ENCODE data around the gene SCOC.

Gene SCOC

DNA sequence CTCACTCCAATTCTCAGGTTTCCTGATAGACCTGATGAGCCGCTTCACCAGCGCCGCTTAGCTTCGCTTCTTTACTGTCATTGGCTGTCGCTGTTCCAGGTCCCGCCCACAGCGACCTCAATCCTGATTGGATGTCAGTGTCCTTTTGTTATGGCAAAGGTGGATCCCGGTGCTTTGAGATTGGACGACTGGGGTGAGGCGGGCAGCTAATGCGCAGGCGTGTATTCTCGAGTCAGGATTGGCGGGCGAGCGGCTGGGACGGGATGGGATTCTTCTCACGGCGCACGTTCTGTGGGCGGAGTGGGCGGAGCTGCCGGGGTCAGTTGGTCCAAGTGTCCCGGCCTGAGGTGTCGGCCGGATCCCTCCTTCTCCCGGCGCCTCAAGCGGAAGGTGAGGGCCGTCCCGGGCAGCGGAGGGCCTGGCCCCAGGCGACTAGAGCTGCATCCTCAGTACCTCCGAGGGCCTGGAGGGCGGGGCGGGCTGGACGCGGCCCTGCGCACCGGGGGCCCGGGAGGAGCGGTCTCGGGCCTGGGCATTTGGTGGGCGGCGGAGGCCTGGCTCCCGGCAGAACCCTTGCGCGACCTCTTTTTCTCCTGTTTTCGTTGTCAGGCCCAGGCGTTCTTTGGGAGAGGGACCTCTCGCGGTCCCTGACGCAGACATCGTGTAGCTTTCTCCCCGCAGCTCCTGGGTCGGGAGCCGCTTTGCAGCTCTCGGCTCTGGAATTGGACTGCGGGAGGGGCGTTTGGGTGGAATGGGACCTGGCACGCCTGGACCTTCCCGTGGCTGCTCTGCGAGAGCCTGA, at the start of gene SCOC:
Gene SCOC (plus strand): TSS at position 319 of the 802 bp plus-strand sequence. CDS start 5,525 bp downstream, outside the sequence.
- peak; percentile 97 for DNase-seq (ENCODE audit: low spot score)

DNA sequence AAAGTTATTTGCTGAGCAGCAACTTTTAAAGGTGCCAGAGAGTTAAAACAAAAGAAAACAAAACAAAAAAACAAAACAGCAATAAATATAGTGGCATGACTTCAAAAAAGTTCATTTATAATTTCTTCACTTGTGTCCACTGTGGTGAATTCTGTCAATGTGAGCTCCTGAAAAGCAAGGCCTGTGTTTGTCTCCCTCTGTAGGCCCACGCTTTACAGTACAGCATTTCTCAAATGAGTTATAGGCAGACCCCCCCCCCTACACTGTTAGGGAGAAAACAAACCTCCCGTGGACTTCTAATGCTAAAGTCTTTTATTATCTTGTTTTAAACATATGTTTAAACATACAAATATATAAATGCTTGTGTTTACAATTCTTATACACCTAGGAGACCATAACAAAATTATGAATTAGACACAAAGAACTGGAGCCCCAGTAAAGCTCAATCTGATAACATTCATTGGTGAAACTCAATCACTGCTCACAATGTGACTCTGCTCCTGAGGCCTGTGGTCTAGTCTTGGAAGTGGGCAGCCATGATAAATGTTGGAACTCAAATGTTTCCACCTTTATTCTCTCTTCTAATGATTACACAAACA, 47.0 kb upstream of the SCOC start:
- DNase-seq (ENCODE audit: low spot score) = no peak

DNA sequence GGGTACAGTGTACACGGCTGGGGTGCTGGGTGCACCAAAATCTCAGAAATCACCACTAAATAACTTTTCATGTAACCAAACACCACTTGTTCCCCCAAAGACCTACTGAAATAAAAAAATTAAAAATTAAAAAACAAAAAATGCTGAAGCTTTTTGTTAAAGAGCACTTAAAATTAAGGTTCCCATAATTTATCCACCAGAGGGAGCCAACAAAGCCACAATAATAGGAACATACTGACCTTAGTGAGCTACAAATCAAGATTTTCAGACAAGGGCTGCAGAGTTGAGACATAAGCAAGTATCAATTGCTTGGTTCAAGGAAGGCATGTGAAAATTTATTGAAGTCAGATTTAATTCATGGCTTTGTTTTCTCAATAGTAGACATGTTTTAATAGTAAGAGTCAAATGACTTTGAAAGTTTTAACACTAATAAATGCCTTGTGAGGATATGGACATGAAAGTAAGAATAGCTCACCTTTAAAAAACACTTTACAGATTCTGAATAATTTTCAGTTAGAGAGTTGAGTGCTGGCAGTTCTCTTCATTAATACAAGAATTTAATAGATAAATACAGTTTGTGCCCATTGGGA, 43.0 kb upstream of the SCOC start:
- no peak for DNase-seq (ENCODE audit: low spot score)

DNA sequence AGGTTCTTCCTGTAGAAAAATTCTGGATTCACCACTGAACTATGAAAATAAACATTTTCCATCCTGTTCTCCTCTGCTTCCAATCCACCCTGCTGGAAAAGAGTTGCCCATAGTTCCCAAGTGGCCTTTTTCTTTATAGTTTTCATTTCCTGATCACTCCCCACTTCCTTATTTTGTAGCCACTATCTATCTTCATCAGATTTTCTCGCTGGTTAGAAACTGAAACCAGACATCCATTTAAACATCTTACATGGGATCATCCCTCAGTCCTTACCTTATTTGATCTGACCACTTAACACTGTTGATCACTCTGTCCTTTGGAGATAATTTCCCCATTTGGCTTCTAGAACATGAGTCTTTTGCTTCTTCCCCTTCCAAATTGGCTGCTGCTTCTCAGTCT, 42.2 kb upstream of the SCOC start:
- DNase-seq (ENCODE audit: low spot score) = no peak

DNA sequence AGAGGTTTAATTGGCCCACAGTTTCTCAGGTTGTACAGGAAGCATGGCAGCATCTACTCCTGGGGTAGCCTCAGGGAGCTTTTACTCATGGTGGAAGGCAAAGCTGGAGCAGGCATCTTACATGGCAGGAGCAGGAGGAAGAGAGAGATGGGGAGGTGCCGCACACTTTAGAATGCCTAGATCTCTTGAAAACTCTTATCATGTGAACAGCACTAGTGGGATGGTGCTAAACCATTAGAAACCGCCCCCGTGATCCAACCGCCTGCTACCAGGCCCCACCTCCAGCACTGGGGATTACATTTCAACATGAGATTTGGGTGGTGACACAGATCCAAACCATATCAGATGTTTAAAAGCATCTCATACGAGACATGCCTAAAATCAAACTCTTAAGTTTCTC, 41.6 kb upstream of the SCOC start:
- DNase-seq (ENCODE audit: low spot score) = no peak

DNA sequence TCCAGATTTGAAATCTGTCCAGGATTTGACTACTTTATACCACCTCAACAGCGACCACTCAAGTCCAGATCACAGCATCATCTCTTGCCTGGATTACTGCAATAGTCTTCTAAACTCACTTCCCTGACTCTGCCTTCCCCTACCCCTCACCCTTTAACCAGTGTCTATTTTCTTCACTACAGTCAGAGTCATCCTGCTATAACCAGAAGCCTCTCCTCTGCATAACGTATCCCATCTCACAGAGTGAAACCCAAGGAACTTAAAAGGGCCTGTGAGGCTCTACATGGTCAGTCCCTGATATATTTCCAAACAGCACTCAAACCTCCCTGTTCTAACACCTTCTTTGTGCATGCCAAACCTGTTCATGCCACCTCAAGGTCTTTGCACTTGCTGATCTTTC, 40.7 kb upstream of the SCOC start:
- no peak for DNase-seq (ENCODE audit: low spot score)

DNA sequence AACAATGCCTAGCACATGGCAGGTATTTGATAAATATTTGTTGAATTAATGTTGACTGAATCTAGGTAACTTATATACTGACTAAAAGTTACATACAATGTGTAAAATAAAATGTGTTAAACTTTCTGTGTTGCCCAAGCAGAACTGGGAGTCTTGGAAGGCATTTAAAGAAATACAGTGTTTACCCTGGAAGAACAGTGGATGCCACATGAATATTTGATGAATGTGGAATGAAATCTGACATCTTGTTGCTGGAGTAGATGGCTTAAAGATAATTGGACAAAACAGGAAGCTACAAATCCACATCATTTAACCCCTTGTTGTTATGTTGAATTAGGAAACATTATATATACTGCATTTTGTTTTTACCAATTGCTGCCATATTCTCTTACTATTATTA, 39.9 kb upstream of the SCOC start:
- no peak for DNase-seq (ENCODE audit: low spot score)

DNA sequence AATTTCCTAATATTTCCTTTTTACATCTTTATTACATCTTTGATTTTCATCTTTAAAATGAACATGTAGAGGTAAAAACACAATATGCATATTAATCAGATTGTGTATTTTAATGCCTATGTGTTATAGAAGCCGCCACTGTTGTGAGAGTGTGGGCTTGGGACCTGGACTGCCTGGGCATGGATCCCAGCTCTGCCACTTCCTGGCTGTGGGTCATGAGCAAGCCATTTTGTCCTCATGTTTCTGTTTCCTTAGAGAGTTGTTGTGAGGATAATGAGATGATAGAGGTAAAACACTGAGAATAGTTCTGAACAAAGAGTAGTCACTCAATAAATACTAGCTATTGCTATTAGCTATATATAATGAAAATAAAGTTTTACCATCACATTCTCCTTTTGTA, 38.4 kb upstream of the SCOC start:
- no peak for DNase-seq (ENCODE audit: low spot score)

DNA sequence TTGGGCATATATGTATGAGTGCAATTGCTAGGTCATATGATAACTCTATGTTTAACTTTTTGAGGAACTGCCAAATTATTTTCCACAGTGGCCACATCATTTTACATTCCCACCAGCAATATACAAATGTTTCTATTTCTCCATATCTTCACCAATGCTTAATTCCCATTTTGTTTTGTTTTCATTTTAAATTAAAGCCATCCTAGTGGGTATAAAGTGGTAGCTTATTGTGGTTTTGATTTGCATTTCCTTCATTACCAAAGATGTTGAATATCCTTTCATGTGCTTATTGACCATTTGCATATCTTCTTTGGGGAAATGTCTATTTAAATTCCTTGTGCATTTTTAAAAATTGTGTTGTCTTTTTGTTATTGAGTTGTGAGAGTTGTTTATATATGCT, 36.7 kb upstream of the SCOC start:
- DNase-seq (ENCODE audit: low spot score) = no peak

DNA sequence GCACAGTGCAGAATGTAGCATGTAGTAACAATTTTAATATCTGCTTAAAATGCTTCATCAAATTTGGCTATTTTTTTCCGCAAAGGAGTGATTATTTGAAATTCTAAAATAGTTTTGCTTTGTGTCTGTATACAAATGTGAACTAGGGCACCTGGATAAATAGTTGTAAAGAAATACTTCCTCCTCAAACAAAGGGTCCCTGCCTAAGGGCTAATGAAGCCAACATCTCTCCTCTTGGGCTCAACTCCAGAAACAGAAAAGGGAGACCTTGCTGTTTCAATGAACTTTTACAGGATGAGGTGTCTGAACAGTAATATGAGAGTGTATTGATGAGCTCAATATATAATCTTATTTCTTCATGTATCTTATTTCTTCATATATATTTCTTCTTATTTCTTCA, 30.8 kb upstream of the SCOC start:
- no peak for DNase-seq (ENCODE audit: low spot score)

DNA sequence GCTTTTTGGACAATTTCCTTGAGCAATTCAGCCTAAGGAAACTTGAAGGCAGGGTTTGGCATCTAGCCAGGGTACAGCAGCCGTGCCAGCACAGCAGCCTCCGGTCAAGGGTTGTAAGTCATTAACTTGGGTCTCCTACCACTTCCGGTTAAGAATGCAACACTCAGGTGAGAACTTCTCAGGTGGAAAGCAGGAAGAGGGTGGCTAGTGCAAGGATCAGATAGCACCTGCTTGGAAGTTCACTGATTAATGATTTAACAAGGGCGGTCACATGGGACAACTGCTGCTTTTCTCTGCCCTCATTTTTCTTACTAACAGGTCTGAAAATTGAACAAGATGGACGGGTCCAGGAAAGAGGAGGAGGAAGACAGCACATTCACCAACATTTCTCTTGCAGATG, 30.1 kb upstream of the SCOC start:
- no peak for DNase-seq (ENCODE audit: low spot score)

DNA sequence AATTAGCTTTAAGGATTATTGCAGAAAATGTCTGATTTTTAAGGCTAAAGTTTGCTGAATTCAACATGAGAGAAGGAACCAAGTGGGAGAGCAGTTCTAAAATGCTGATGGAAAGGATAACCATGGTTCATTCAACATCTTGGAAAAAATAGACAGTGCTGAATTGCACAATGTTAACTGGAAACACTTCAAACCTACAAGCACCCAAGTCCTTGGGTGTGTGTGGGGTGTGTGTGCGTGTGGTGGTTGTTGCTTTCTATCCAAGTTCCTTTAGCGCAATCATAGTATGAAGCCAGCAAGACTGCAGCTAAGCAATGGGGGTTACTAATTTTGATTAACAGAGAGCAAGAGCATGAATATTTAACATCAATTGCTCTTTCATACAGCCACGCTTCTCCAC, 29.3 kb upstream of the SCOC start:
- no peak for DNase-seq (ENCODE audit: low spot score)

DNA sequence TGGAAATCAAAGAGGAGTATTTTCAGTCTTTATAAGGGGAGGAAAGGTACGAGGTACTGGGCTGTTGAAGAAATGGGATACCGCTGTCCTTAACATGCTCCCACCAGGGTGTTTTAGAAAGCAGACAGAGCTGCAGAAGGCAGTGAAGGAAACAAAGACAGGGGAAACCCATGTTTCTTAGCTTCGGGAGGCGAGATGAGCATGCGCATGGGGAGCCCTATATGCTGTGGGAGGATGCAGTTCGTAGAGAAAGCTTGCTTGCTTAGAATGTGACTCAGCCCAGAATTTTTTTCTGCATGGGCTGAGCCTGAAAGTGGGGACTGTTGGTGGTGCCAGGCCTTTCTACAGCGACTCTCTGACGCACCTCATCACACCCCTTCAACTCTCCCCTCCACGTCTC, 28.8 kb upstream of the SCOC start:
- no peak for DNase-seq (ENCODE audit: low spot score)

DNA sequence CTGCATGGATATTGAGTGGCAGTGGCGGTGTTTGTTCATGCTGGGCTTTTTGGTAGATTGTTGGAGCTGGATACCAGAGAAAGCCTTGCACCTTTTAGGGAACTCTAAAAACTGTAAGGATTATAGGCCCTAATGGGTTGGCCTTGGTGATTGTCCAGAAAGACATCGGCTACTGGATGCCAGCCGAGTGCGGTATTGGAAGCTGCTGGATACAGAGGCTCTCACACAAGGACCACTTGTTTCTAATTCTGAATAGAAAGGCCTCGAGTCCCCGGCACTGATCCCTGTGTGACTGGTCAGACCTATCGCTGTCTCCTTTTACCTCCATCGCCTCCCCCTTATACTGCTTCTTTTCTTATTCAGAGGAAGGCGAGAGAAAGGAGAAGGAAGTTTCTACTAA, 27.3 kb upstream of the SCOC start:
- DNase-seq (ENCODE audit: low spot score) = no peak

DNA sequence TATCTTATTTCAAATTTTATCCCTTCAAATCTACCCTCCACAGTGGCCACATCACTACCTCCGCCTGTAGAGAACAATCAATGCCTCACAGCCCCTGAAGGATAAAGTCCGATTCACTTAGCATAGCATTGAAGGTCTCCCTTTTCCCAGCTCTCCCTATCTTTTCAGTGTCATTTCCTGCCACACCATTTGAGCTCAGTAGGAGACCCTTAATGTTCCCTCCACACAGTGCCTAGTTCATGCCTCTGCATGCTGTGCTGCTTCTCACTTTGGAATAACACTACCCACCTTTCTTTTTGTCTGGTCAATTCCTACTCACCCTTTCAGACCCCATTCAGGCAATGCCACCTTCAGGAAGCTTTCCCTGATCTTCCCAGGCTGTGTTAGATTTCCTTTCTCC, 23.6 kb upstream of the SCOC start:
- DNase-seq (ENCODE audit: low spot score) = no peak

DNA sequence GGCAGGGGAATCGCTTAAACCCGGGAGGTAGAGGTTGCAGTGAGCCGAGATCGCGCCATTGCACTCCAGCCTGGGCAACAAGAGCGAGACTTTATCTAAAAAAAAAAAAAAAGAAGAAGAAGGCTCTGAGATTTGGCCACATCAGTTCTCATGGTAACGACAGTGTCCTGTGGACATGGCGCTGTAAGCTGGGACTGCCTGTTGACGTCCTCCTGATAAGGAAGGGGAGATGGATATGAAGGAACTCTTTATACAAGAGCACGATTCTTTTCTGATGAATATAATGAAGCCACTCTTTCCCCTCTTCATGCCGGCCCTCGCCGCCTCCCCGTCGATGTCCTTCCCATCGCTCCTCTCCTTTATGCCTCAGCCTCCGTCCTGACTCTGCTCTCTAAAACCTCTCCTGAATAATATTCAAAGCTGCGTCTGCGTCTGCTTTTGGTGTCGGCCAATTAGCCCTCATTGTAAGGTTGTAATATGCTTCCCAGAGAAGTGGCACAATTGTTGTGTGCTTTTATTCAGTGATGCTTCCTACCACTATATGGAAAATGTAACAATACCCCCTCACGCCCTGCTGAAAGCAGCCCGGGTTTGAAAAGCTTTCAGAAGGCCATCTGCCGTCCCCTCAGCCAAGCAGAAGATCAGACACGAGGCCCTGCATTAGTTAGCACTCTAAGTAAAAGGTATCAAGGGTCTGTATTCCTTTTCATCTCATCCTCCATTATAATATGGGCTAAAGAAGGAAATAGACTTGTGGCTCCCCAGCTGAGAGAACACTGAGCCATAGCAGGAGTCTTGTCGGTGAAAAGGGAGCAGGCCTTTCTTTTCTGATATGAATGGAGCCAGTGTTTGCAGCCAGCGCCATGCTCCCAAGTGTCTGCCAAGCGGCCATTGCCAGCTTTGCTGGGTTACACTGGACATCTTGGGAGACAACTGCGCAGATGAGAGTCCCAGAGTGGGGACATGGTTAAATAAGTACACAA, 22.1 kb upstream of the SCOC start:
- no peak for DNase-seq (ENCODE audit: low spot score)

DNA sequence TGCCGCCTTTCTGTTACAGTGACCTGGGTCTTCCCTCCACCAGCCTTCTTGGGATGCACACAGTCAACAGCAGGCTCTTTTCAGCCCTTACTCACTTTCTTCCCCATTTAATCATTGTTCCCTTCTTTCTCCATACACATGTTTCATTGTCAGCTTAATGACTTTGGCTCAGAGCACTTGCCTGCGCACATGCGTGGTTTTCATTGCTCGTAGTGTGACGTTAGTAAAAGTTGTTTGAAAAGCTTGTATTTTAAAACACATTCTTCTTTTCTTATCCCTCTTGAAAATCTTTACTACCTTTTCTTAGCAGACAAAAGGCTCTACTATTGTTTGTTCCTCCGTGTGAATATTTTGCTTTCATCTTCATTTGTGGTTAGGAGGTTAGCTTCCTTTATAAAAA, 19.7 kb upstream of the SCOC start:
- no peak for DNase-seq (ENCODE audit: low spot score)

DNA sequence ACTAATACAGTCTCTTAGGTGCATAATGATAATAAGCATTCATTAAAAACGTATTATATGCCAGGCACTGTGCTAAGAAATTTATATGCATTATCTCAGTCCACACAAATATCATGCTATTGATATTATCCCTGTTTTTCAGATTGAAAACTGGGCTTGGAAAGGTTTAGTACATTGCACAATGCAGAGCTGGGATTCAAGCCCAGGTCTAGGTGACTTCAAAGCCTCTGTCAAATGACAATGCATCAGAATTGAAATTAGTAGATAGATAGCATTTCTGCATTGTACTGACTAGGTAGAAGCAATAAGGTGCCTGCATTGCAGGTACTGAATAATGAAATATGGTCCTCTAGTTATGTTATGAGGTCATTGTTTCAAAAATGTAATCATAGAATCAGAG, 18.2 kb upstream of the SCOC start:
- DNase-seq (ENCODE audit: low spot score) = no peak

DNA sequence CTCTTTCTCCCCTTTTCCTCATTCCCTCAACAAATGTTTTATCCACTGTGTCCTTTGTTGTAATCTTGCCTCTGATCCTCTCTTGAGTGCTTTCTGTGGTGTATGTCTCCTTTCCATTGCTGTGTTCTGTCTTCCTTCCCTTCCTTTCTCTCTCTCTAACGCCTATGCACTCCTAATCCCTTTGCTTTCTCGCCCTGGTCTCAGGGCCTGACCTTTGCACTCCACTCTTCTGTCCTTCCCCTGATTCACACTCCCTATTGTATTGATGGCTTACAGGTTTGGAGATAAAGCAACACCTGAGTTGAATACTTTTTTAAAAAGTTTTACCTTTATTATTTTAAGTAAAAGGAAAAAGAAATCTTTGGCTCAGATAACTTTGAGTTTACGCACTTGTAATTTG, 15.6 kb upstream of the SCOC start:
- DNase-seq (ENCODE audit: low spot score) = no peak

DNA sequence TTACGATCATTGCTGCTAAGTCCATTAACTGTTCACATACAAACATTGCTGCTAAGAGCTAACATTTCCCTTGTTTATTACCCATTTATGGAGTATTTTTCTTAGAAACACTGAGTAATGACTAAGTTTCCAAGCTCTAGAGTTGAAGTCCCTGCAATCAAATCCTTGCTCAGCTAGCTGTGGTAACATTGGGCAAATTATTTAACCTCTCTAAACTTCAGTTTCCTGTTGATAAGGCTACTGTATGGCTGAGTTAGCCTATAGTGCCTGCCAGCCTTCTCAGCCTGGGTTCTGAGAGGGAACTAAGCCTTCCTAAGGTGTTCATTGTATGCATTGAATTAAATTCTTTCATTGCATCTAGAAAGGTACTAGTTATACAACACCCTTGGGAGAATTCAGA, 15.2 kb upstream of the SCOC start:
- DNase-seq (ENCODE audit: low spot score) = no peak

DNA sequence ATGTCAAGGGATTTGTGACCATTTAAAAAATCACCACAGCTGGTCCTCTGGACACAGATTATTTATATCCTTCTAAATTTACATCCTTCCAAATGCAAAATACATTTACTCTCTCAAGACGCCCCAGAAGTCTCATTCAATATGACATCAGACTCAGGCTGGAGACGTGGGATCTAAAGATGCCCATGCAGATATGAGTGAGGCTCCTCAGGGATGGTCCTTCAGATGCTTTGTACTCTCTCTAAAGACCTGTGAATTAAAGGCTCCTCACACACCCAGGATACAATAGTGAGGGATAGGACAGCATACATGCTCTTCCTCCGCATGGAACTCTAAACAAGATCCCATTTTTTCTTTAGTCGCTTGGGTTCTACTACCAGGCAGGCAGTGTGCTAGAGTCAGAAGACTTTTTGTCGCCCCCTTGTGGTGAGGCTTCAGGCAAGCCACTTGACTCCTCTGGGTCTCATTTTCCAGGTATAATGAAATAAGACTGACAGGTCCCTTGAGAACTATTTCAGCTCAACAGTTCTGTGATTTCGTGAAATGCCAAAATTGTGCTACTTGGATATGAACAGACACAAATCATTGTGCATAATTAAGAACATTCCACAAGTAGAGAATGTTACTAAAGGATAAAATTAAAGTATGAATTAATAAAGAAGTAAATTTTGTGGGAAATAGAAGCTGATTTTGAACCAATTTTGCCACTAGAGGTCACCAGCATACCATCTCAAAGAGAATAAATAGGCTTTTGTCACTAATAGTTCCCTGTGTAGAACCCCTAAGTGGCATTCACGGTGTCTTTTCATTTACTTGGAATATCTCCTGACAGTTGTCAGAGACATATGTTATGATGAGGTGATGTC, 13.7 kb upstream of the SCOC start:
- no peak for DNase-seq (ENCODE audit: low spot score)

All from left forelimb (tissue), 1 donor.